Glutamatergic neuron (in vitro differentiated cells): ENCODE results near the gene TNRC18. TPM values are rescaled to one million over a fixed set of nuclear protein-coding genes. Genes with fewer than 3 reads are reported as not detected.

ENCODE experiments used
- DNase-seq: peaks from one replicate; pipeline ENCODE4 v3.0.0; 2022
- H3K27ac Mint-ChIP-seq: one replicate; pipeline ENCODE4 v1.8.0; 2020; ENCODE audit warnings: mild to moderate bottlenecking, mixed read lengths, inconsistent platforms; ENCODE audit not compliant: unreplicated experiment
- H3K27me3 Mint-ChIP-seq: one replicate; pipeline ENCODE4 v1.8.0; 2020; ENCODE audit warnings: mild to moderate bottlenecking, moderate library complexity, mixed read lengths, inconsistent platforms; ENCODE audit not compliant: unreplicated experiment
- H3K36me3 Mint-ChIP-seq: one replicate; pipeline ENCODE4 v1.8.0; 2020; ENCODE audit warnings: mild to moderate bottlenecking, mixed read lengths, inconsistent platforms; ENCODE audit not compliant: unreplicated experiment
- H3K4me1 Mint-ChIP-seq: one replicate; pipeline ENCODE4 v1.8.0; 2020; ENCODE audit warnings: mild to moderate bottlenecking, low read depth, mixed read lengths, inconsistent platforms; ENCODE audit not compliant: unreplicated experiment
- H3K4me3 Mint-ChIP-seq: one replicate; pipeline ENCODE4 v1.8.0; 2020; ENCODE audit warnings: mild to moderate bottlenecking, mixed read lengths, inconsistent platforms; ENCODE audit not compliant: unreplicated experiment
- H3K9me3 Mint-ChIP-seq: one replicate; pipeline ENCODE4 v1.8.0; 2020; ENCODE audit warnings: mild to moderate bottlenecking, moderate library complexity, mixed read lengths, inconsistent platforms; ENCODE audit not compliant: unreplicated experiment
- total RNA-seq: library from RNA; stranded (reverse); fragmentation: NEBNext Ultra II Directional; extraction: Animal tissue kit (Norgen Biotek cat#: 25700); gene quantifications from one replicate; pipeline ENCODE4 v1.2.1, GENCODE V29; 2021; ENCODE audit not compliant: unreplicated experiment
- TF ChIP-seq, protein P1 (sequence below): fragments of 200-600 bp; sonication (generic); IDR thresholded peaks from one replicate; pipeline ENCODE4 v1.5.0; 2021; ENCODE audit not compliant: partially characterized antibody, unreplicated experiment

TNRC18 gene
- total RNA-seq, 1 donor from 2014 or later: 54.6 TPM

DNA sequence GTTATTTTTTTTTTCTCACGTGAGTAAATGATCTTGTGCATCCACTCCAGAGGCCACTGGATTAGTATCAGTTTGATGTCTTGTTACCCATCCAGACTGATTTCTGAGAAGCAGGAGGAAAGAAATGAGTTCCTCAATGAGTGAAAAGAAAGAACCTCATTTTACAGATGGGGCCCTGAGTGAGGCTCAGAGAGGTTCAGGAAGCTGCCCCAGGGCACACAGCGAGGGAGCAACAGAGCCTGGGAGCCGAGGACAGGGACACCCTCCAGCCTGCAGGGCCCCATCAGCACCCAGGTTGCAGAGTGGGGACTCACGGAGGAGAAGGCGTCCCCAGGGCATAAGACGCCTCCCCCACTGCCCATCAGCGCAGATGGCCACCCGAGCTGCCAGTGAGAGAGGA lies 30.9 kb upstream of the TNRC18 start:
- H3K4me1 Mint-ChIP-seq: peaks cover 10% of the 10 kb centered on the region
- TF ChIP-seq, protein P1, sequence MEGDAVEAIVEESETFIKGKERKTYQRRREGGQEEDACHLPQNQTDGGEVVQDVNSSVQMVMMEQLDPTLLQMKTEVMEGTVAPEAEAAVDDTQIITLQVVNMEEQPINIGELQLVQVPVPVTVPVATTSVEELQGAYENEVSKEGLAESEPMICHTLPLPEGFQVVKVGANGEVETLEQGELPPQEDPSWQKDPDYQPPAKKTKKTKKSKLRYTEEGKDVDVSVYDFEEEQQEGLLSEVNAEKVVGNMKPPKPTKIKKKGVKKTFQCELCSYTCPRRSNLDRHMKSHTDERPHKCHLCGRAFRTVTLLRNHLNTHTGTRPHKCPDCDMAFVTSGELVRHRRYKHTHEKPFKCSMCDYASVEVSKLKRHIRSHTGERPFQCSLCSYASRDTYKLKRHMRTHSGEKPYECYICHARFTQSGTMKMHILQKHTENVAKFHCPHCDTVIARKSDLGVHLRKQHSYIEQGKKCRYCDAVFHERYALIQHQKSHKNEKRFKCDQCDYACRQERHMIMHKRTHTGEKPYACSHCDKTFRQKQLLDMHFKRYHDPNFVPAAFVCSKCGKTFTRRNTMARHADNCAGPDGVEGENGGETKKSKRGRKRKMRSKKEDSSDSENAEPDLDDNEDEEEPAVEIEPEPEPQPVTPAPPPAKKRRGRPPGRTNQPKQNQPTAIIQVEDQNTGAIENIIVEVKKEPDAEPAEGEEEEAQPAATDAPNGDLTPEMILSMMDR: no peak

DNA sequence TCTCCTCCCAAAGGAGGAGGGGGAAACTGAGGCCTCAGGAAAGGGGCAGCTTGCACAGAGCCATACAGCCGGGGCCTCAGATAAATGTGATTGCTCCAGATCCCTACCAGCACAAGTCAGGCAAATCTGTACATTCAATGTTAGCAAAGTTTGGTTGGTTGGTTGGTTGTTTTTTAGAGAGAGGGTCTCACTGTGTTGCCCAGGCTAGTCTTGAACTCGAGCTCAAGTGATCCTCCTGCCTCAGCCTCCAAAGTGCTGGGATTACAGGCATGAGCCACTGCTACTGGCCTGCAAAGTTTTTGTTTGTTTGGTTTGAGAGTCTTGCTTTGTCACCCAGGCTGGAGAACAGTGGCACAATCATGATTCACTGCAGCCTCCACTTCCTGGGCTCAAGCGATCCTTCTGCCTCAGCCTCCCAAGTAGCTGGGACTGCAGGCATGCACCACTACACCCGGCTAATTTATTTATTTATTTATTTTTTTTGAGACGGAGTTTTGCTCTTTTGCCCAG lies 30.0 kb upstream of the TNRC18 start:
- peaks cover 3% of the 10 kb centered on the region for H3K27me3 Mint-ChIP-seq
- no peak overlapping the region for H3K27ac Mint-ChIP-seq
- peaks cover 10% of the 10 kb centered on the region for H3K4me1 Mint-ChIP-seq
- H3K4me3 Mint-ChIP-seq: no peak overlapping the region
- no peak for DNase-seq
- peaks cover 2% of the 10 kb centered on the region for H3K9me3 Mint-ChIP-seq
- TF ChIP-seq, protein P1: no peak
- no peaks in the 10 kb centered on the region for H3K36me3 Mint-ChIP-seq

More for the DNA sequence above, 30.9 kb upstream of the TNRC18 start:
- Mint-ChIP-seq H3K36me3 (no peaks in the 10 kb centered on the region), H3K27me3 (peaks cover 3% of the 10 kb centered on the region), H3K27ac (no peak overlapping the region), H3K4me3 (no peak overlapping the region), H3K9me3 (peaks cover 2% of the 10 kb centered on the region)
- no peak for DNase-seq

DNA sequence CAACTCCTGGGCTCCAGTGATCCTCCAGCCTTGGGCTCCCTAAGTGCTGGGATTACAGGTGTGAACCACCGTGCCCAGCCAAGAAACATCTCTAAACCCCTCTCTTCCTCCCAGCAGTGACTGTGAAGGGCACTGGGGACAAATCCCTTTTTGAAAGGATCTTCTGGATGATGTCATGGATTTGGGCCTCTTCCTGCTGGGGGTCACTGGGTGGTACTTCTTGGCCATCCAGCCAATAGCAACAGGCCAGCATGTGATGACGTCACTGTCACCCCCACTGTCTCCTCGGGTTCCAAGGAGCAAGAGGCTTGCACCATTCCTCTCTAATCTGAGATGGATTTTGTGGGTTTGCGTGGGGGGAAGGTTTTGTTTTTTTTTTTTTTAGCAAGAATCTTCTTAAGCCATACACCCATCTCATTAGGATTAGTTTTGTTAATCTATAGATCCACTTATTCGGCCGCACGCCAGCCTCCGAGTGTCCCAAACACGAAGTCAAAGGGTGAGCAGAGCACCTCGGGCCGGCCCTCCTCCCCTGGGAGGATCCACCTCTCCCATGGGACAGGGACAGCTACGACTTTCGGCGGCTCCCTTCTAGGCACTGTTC lies 29.4 kb upstream of the TNRC18 start:
- Mint-ChIP-seq H3K36me3 (no peaks in the 10 kb centered on the region), H3K4me3 (no peak overlapping the region), H3K4me1 (peaks cover 10% of the 10 kb centered on the region), H3K9me3 (peaks cover 2% of the 10 kb centered on the region), H3K27ac (peak overlapping the region; percentile 56), H3K27me3 (peaks cover 3% of the 10 kb centered on the region)
- no peak for DNase-seq
- TF ChIP-seq, protein P1: no peak

DNA sequence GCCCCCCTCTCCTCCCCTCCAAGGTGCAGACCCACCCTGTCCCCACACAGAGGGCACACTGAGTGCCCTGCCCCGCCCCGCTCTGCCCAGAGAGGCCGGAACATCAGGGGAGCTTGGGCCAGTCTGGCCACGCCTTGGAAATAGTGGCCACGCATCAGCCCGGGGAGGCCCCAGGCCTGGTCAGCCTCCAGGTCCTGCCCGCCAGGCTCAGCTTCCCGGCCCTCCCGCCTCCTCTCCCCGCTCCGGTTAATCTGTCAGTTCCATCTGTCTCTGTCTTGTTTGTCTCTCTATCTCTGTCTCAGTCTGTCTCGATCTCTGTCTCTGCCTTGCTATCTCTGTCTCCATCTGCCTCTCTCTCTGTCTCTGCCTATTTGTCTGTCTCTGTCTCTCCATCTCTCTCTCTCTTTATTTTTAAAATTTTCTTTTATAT lies 28.9 kb upstream of the TNRC18 start:
- peaks cover 10% of the 10 kb centered on the region for H3K4me1 Mint-ChIP-seq
- no peaks in the 10 kb centered on the region for H3K36me3 Mint-ChIP-seq
- peaks cover 3% of the 10 kb centered on the region for H3K27me3 Mint-ChIP-seq
- TF ChIP-seq, protein P1: no peak
- H3K9me3 Mint-ChIP-seq: no peaks in the 10 kb centered on the region
- H3K4me3 Mint-ChIP-seq: peak overlapping the region; percentile 82
- no peak for DNase-seq
- H3K27ac Mint-ChIP-seq: peak overlapping the region; percentile 56

DNA sequence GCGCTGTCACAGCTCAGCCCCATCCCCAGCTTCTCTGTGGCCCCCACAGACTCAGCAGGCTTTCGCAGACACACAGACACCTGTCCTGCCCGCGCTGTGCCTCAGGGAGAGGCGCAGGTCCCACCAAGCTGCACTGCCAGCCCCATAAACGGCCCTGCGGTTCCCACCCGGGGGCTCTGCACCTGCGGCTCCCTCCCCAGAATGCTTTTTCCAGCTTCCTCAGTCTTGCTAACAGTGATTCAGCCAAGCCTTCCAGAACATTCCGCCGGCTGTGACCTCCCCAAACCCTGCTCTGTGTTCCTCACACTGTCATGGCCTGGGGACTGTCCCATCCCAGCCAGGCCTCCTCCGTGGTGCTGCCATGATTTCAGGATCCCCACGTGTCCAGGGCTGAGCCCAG lies 27.8 kb upstream of the TNRC18 start:
- no peak for DNase-seq
- Mint-ChIP-seq H3K9me3 (no peaks in the 10 kb centered on the region), H3K4me1 (peaks cover 11% of the 10 kb centered on the region), H3K4me3 (no peak overlapping the region), H3K36me3 (no peaks in the 10 kb centered on the region), H3K27me3 (peaks cover 3% of the 10 kb centered on the region), H3K27ac (no peak overlapping the region)
- TF ChIP-seq, protein P1: no peak
